GM12872 (cell line): ENCODE results near the gene OSTF1.

Experiments used
- TF ChIP-seq, protein P1 (sequence below): IDR thresholded peaks from 3 replicates; pipeline ENCODE4 v1.5.1; 2011; ENCODE audit warnings: low read depth, mild to moderate bottlenecking, low read length, moderate library complexity; ENCODE audit not compliant: insufficient read depth

OSTF1 gene

DNA sequence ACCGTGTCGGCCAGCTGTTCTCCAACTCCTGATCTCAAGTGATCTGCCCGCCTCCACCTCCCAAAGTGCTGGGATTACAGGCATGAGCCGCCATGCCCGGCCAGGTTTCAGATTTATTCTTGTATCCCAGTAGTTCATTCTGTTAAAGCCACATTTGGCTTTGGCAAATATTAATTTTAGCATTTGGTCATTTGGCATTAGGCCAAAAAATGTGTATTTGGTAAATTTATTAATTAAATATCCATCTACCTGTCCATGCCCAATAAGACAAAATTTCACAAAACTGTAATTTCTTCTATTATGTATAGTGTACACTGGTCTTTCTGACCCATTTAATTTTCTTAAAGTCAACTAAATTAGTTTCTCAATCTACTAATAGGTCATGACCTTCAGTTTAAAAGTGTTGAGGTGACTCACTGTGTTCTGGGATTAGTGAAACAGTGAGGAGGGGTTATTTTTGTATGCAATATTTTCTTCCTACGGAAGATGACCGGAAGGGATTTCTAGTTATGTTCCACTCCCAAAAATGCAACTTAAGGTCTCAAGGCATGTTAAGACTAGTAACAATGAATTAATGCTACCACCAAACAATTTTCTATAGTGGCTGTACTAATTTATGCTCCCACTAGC, 21.0 kb downstream of the OSTF1 start:
- TF ChIP-seq, protein P1, sequence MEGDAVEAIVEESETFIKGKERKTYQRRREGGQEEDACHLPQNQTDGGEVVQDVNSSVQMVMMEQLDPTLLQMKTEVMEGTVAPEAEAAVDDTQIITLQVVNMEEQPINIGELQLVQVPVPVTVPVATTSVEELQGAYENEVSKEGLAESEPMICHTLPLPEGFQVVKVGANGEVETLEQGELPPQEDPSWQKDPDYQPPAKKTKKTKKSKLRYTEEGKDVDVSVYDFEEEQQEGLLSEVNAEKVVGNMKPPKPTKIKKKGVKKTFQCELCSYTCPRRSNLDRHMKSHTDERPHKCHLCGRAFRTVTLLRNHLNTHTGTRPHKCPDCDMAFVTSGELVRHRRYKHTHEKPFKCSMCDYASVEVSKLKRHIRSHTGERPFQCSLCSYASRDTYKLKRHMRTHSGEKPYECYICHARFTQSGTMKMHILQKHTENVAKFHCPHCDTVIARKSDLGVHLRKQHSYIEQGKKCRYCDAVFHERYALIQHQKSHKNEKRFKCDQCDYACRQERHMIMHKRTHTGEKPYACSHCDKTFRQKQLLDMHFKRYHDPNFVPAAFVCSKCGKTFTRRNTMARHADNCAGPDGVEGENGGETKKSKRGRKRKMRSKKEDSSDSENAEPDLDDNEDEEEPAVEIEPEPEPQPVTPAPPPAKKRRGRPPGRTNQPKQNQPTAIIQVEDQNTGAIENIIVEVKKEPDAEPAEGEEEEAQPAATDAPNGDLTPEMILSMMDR: no peak

DNA sequence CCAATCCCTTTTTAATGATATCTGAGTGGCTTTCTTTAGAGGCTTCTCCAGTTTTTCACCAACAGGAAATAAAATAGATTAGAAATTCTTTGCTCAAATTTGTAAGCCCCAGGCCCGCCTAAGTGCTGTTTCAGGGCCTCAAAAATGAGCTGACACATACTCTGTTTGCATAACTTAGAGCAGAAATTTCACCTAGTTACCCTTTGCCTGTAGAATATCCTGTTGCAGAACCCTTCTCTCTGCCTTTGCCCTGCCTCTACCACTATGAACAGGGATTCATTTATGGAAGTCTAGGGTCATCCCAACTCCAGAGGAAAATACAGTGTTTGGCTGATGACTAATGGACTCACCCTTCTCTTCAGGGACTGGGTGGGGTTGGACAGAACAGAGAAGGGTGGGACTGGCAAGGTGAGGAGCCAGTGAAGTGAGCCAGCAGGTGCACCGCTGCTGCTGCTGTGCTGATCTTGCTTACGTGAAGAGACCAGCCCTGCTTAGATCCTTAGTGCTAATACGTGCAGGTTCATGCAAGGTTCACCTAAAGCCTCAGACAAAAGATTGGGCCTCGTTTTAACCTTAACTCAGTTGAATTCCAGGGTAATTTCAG, 22.8 kb downstream of the OSTF1 start:
- TF ChIP-seq, protein P1: no peak

DNA sequence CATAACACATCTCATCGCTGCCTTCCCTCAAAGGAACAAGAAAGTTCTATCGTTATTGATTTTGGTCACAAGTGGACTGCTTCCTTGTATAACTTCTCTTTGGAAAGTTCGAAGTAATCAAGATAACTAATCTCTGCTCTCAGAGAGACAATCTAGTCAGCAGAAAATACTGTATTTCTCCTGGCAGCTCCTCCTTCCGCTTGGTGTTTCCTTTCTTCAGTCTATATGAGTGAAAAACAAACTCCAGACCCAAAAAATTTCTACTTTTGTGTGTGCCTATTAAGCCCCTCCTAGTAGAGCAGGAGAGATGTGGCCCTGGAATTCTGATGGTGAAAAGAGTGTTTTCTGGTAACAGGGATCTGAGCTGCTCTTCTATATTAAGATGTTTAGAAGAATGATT, 24.5 kb downstream of the OSTF1 start:
- TF ChIP-seq, protein P1: no peak

DNA sequence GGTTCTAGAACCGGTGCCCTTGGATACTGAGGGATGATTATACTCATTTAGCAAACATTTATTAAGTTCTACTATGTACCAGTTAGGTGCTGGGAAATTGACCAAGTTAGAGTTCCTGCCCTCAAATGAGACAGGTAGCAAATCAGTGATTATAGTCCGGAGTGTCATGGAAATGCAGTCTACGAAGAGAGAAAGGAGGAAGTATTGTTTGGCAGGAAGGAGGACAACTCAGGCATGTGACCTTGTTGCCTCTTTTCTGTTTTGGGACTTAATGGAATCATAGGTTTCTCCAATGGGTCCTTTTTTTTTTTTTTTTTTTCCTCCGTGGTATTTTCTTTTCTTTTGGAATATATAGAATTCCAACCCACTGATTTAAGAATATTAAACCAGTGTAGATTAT, 28.0 kb downstream of the OSTF1 start:
- TF ChIP-seq, protein P1: no peak

DNA sequence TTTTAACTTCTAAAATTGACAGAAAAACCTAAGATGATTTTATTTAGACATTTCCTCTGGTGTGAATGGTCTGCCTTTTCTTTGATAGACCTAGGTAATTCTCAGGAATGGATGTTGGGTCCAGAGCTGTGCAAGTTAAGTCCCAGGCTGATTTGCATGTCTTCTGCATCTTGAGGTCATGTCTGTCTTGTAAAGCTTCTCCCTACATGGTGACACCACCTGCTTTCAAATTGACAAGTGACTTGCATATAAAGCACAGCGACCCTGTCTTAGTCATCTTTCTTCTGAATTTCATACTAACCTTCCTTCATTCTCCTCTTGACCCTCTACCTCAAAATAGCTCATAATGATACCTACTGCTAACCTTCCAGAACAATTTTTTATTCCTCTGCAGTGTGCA, 29.2 kb downstream of the OSTF1 start:
- TF ChIP-seq, protein P1: no peak

DNA sequence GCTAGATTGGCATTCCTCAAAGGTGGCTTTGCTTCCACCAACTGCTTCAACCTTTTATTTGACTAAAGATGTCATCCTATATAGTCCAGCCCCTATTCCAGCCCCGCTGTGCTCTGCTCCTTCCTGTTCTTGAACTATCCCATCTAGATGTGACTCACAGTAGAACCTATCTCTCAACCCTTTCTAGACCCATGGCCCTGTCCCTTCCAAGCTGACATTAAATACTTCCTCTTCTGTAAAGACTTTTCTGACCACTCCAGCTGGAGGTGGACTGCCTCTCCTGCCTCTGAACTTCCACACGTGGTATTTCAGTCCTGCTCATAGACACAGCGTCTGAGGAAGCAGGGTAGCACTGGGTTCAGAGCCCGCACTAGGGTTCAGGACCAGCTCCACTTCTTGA, 32.4 kb downstream of the OSTF1 start:
- TF ChIP-seq, protein P1: no peak

DNA sequence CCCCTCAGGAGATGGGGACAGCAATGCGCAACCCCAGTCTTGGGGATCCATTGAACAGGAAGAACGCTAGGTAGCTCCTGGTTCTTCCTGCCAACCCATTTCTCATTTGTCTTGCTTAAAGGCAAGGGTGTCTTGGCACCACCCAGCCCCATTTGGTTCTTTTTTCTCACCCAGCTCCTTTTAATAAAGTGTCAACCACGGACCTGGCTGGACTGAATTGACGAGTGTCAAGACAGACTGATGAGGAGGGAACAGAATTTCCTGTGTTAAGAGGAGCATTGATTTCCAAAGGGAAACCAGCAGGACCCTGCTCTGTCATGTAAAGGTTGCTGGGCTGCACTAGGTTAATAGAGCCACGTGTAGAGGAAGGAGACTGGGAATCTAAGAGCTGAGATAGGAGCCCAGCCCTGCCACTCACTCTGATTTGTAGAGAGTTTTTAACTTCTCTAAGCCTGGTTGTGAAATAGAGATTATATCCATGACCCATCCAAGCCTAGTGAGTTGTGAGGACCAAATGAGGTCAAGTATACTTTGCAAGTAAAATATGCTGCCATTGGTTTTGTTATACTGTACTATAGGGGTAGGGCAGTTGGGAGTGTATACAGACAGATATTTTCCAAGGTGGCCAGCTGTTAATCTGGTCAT, 33.7 kb downstream of the OSTF1 start:
- TF ChIP-seq, protein P1: no peak
